A549 (cell line): ENCODE data around the gene NEURL3. TPM values are rescaled to one million over a fixed set of nuclear protein-coding genes. Genes with fewer than 3 reads are reported as not detected.

ENCODE experiments used
- ATAC-seq, 2 experiments: fragments of 200-7000 bp in 1 of 2; fragments of >200 bp in 1 of 2; cut with Nextera tagmentation in 1 of 2; cut with Tn5 transposase in 1 of 2; 3 replicates each; pipeline versions ENCODE4 v1.8.0 to v1.9.1; 2018 to 2020; ENCODE audit warnings: mild to moderate bottlenecking in 1 of 2, moderate library complexity in 1 of 2
- CTCF ChIA-PET: fragments of 300-600 bp; sonication (Branson Sonifier 250); formaldehyde crosslinking; extraction: SDS; loops from one replicate; lab custom pipeline; 2021; ENCODE audit warnings: antibody characterized with exemption, inconsistent platforms; lab: Yijun Ruan, JAX
- POLR2A ChIA-PET: fragments of 350-600 bp; formaldehyde crosslinking; extraction: SDS; loops from one replicate; lab custom pipeline; 2021; ENCODE audit warnings: antibody characterized with exemption, inconsistent platforms; lab: Yijun Ruan, JAX
- DNase-seq, 2 experiments: peaks; one replicate each; pipeline versions ENCODE4 v3.0.0 to v3.0.0-alpha.2; 2011 to 2016; ENCODE audit warnings: low read depth in 1 of 2, low spot score in 1 of 2
- FAIRE-seq: peaks from 2 replicates; lab custom pipeline; 2011; peaks lifted over from hg19 to GRCh38; lab: Jason Lieb, UNC
- H3K27ac ChIP-seq, 2 experiments: fragments of >200 bp; sonication (Bioruptor Twin); formaldehyde crosslinking; 3 replicates each; pipeline ENCODE4 v1.5.1; 2016 to 2017
- H3K4me1 ChIP-seq: fragments of >200 bp; sonication (Bioruptor Twin); formaldehyde crosslinking; 3 replicates; pipeline ENCODE4 v1.6.1; 2016
- H3K4me2 ChIP-seq: fragments of >200 bp; sonication (Bioruptor Twin); formaldehyde crosslinking; 3 replicates; pipeline ENCODE4 v1.6.1; 2016
- H3K4me3 ChIP-seq: fragments of >200 bp; sonication (Bioruptor Twin); formaldehyde crosslinking; 3 replicates; pipeline ENCODE4 v1.5.1; 2016
- H3K9me3 ChIP-seq: fragments of >200 bp; sonication (Bioruptor Twin); formaldehyde crosslinking; 3 replicates; pipeline ENCODE4 v1.6.1; 2016
- BHLHE40 ChIP-seq: IDR thresholded peaks from 2 replicates; pipeline ENCODE4 v1.6.1; 2012; ENCODE audit warnings: low read depth, low read length, inconsistent platforms
- CEBPB ChIP-seq, 2 experiments: fragments of >200 bp in 1 of 2; sonication (Bioruptor Twin) in 1 of 2; formaldehyde crosslinking in 1 of 2; IDR thresholded peaks; 2 replicates each; pipeline ENCODE4 v1.6.1; 2012 to 2016
- CTCF ChIP-seq: fragments of >200 bp; sonication (Bioruptor Twin); formaldehyde crosslinking; IDR thresholded peaks from 3 replicates; pipeline ENCODE4 v1.5.1; 2016
- E2F6 ChIP-seq: IDR thresholded peaks from 2 replicates; pipeline ENCODE4 v1.6.1; 2012; ENCODE audit warnings: low read depth, borderline replicate concordance
- EP300 ChIP-seq, 2 experiments: fragments of >200 bp; sonication (Bioruptor Twin); formaldehyde crosslinking; IDR thresholded peaks; 2 replicates in 1 of 2; 3 replicates in 1 of 2; pipeline ENCODE4 v1.6.1; 2016 to 2017
- HDAC2 ChIP-seq: fragments of 200-600 bp; sonication (generic); IDR thresholded peaks from 2 replicates; pipeline ENCODE4 v1.6.1; 2016
- HES2 ChIP-seq: fragments of >200 bp; sonication (Bioruptor Twin); formaldehyde crosslinking; IDR thresholded peaks from 2 replicates; pipeline ENCODE4 v1.6.1; 2016
- HOXB13 ChIP-seq: fragments of 250-450 bp; sonication (Bioruptor Pico); IDR thresholded peaks from 2 replicates; pipeline ENCODE4 v1.5.0; 2020; ENCODE audit warnings: low read depth, mild to moderate bottlenecking, moderate library complexity
- HOXB5 ChIP-seq: fragments of 250-450 bp; sonication (Bioruptor Pico); IDR thresholded peaks from 2 replicates; pipeline ENCODE4 v1.5.0; 2020; ENCODE audit warnings: mild to moderate bottlenecking, moderate library complexity
- JUN ChIP-seq, 2 experiments: fragments of >200 bp; sonication (Bioruptor Twin); formaldehyde crosslinking; IDR thresholded peaks; 2 replicates in 1 of 2; 3 replicates in 1 of 2; pipeline ENCODE4 v1.6.1; 2016 to 2017
- KDM1A ChIP-seq: fragments of 200-600 bp; sonication (generic); IDR thresholded peaks from 2 replicates; pipeline ENCODE4 v1.6.1; 2016; ENCODE audit warnings: low read depth, mild to moderate bottlenecking
- MAFK ChIP-seq: fragments of 450-650 bp; IDR thresholded peaks from 2 replicates; pipeline ENCODE4 v1.6.1; 2014; ENCODE audit not compliant: partially characterized antibody
- MAX ChIP-seq: IDR thresholded peaks from 2 replicates; pipeline ENCODE4 v1.6.1; 2012
- MAZ ChIP-seq: fragments of 150-350 bp; IDR thresholded peaks from 2 replicates; pipeline ENCODE4 v1.6.1; 2014; ENCODE audit warnings: antibody characterized with exemption, low read depth, low read length, borderline replicate concordance
- NFE2L2 ChIP-seq: fragments of 150-350 bp; conservative IDR thresholded peaks from 2 replicates; pipeline ENCODE4 v1.6.1; 2014; ENCODE audit warnings: low read length
- NR3C1 ChIP-seq: fragments of >200 bp; sonication (Bioruptor Twin); formaldehyde crosslinking; IDR thresholded peaks from 3 replicates; pipeline ENCODE4 v1.6.1; 2017
- POLR2AphosphoS2 ChIP-seq: conservative IDR thresholded peaks from 2 replicates; pipeline ENCODE4 v1.6.1; 2012; ENCODE audit warnings: low read length, improper control_type of control experiment, inconsistent platforms
- RARB ChIP-seq: fragments of 250-450 bp; sonication (Bioruptor Pico); IDR thresholded peaks from 2 replicates; pipeline ENCODE4 v1.8.0; 2021; ENCODE audit warnings: mild to moderate bottlenecking, moderate library complexity
- RCOR1 ChIP-seq: fragments of 150-350 bp; IDR thresholded peaks from 2 replicates; pipeline ENCODE4 v1.6.1; 2014; ENCODE audit warnings: antibody characterized with exemption, low read length, low read depth
- TFCP2L1 ChIP-seq: fragments of 250-450 bp; sonication (Bioruptor Pico); IDR thresholded peaks from 2 replicates; pipeline ENCODE4 v1.5.0; 2021; ENCODE audit warnings: mild to moderate bottlenecking
- ZFP36 ChIP-seq: fragments of 450-650 bp; IDR thresholded peaks from 2 replicates; pipeline ENCODE4 v1.6.1; 2014; ENCODE audit warnings: borderline replicate concordance; ENCODE audit not compliant: partially characterized antibody
- ZSCAN20 ChIP-seq: fragments of 250-450 bp; sonication (Bioruptor Pico); IDR thresholded peaks from 2 replicates; pipeline ENCODE4 v1.8.0; 2022; ENCODE audit warnings: mild to moderate bottlenecking, moderate library complexity
- WGBS: methylation state at CpG from one replicate; pipeline ENCODE4 v1.1.6; 2017; ENCODE audit errors: missing lambda C conversion rate; 5-methylcytosine and 5-hydroxymethylcytosine counted together
- polyA plus RNA-seq, 4 experiments: library from polyadenylated mRNA; depleted of rRNA in 3 of 4; stranded (reverse); fragments of >200 nt; fragmentation: RNase III in 1 of 4; extraction: RNeasy Plus Mini Kit Qiagen cat#74134 plus additional on column Dnase treatment in 1 of 4; gene quantifications; 2 replicates in 3 of 4; 3 replicates in 1 of 4; pipeline ENCODE4 v1.2.3, GENCODE V29; 2011 to 2017

Gene NEURL3
- polyA plus RNA-seq, 2 of the 4 experiments (the other 2 are of a cell fraction) = 0.28 to 0.44 TPM

- WGBS = 84% methylated on average over 6 of the region's 6 CpGs
- no peak overlapping the region for H3K4me2 ChIP-seq
- DNase-seq (no peak), FAIRE-seq (no peak), ATAC-seq (no peak)
- CTCF ChIA-PET = interaction anchor here (1.6 kb wide), 1 partner anchor 18 kb away, joined by 4 read pairs; no protein-coding TSS in a partner anchor
- POLR2A ChIA-PET = no interaction called here
- H3K9me3 ChIP-seq = no peaks in the 10 kb centered on the region
- H3K4me1 ChIP-seq = no peaks in the 10 kb centered on the region
- TF ChIP-seq HOXB13 (no peak), CTCF (no peak), JUN (IDR thresholded peaks at IDR 0.05) (no peak), NR3C1 (no peak), ZSCAN20 (CRISPR knock-in tag) (no peak), CEBPB (IDR thresholded peaks at IDR 0.05) (no peak), HDAC2 (no peak), BHLHE40 (no peak)
- no peak overlapping the region for H3K27ac ChIP-seq
- H3K4me3 ChIP-seq = no peak overlapping the region
Measured at GRCh38 chr2:96452053-96452452, 53.1 kb downstream of the NEURL3 start.

GRCh38 chr2:96449637-96450036 is 55.5 kb downstream of the NEURL3 start:
- DNase-seq (no peak), ATAC-seq (no peak), FAIRE-seq (no peak)
- Histone ChIP-seq H3K4me3 (no peak overlapping the region), H3K9me3 (no peaks in the 10 kb centered on the region), H3K27ac (no peak overlapping the region), H3K4me2 (no peak overlapping the region), H3K4me1 (no peaks in the 10 kb centered on the region)
- CTCF ChIA-PET = interaction anchor here (1.0 to 2.4 kb wide), 4 partner anchors 8 to 60 kb away, joined by 3 to 7 read pairs (median 5); no protein-coding TSS in a partner anchor
- POLR2A ChIA-PET = no interaction called here
- TF ChIP-seq RCOR1 = no peak
- TF ChIP-seq TFCP2L1 (CRISPR knock-in tag) = no peak
- WGBS = 53% methylated on average over 6 of the region's 6 CpGs

- no peak for DNase-seq
- no peak for ATAC-seq
- H3K9me3 ChIP-seq = no peaks in the 10 kb centered on the region
- no peak overlapping the region for H3K27ac ChIP-seq
- no peak overlapping the region for H3K4me2 ChIP-seq
- 91% methylated on average over 2 of the region's 2 CpGs for WGBS
- CTCF ChIA-PET = interaction anchor here (1.0 to 2.4 kb wide), 3 partner anchors 9 to 60 kb away, joined by 3 to 7 read pairs (median 5); no protein-coding TSS in a partner anchor
- no peak for FAIRE-seq
- TF ChIP-seq TFCP2L1 (CRISPR knock-in tag) (no peak), CEBPB (IDR thresholded peaks at IDR 0.05) (no peak), POLR2AphosphoS2 (no peak), KDM1A (no peak), RARB (CRISPR knock-in tag) (no peak), MAX (no peak), ZFP36 (no peak), NFE2L2 (no peak), JUN (IDR thresholded peaks at IDR 0.05) (no peak), HDAC2 (no peak), HOXB5 (no peak), HES2 (no peak), BHLHE40 (no peak), MAFK (no peak), EP300 (IDR thresholded peaks at IDR 0.05) (no peak), MAZ (no peak), E2F6 (no peak)
- TF ChIP-seq, all 56 proteins: peak for 0
- H3K4me3 ChIP-seq = no peak overlapping the region
- H3K4me1 ChIP-seq = no peaks in the 10 kb centered on the region
- POLR2A ChIA-PET = no interaction called here
Measured at GRCh38 chr2:96449174-96449573, 56.0 kb downstream of the NEURL3 start.
